ENCODE measurements around the gene MICA.
"Not testable (repeated sequence)": the region's sequence is repeated elsewhere in the genome, so short reads cannot be mapped to it uniquely, and the experiment has no call there.

Gene MICA

DNA sequence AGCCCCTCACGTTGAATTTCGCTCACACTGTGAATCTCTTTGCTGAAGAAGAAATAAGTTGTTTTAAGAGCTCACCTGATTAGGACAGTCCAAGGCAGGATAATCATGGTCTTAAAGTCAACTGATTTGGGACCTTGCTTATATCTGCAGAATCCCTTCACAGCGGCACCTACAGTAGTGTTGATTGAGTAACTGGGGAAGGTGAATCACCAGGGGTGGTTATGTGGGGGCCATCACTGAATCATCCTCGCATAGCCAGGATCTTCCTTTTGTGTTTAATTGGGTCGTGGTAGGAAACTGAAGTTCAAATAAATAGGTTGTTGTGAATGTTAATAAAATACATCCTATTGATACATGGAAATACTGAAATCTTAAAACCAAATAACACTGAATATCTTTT lies 20.2 kb upstream of the MICA start:
- no peak for DNase-seq (ENCODE audit: low spot score)

GRCh38 chr6:31385041-31385440 lies 18.4 kb upstream of the MICA start:
- no peak for DNase-seq (ENCODE audit: low spot score)

- DNase-seq (ENCODE audit: low spot score): no peak
Measured at GRCh38 chr6:31386099-31386498, 17.3 kb upstream of the MICA start.

- no peak for DNase-seq (ENCODE audit: low spot score)
Measured at GRCh38 chr6:31386977-31387376, 16.4 kb upstream of the MICA start.

GRCh38 chr6:31388916-31389801 lies 14.2 kb upstream of the MICA start:
- not testable (repeated sequence) for DNase-seq (ENCODE audit: low spot score)

GRCh38 chr6:31389802-31390132 lies 13.6 kb upstream of the MICA start:
- not testable (repeated sequence) for DNase-seq (ENCODE audit: low spot score)

DNA sequence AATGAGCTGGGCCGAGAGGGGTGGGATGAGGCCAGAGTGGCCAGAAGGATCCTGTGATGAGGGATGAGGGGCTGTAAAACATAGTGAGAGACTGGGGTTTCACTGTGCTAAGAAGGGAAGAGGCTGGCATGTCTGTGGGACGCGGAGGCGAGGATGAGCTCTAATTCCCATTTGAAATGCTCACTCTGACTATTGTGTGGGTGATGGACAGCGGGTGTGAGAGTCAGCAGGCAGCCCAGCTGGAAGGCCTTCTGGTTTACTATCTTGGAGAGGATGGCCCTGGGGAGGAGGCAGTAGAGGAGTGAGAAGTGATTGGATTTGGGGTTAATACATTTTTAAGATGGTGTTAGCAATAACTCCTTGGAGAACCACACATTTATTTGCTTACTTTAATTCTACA lies 9.5 kb upstream of the MICA start:
- no peak for DNase-seq (ENCODE audit: low spot score)

GRCh38 chr6:31394381-31394780 lies 9.0 kb upstream of the MICA start:
- no peak for DNase-seq (ENCODE audit: low spot score)

DNA sequence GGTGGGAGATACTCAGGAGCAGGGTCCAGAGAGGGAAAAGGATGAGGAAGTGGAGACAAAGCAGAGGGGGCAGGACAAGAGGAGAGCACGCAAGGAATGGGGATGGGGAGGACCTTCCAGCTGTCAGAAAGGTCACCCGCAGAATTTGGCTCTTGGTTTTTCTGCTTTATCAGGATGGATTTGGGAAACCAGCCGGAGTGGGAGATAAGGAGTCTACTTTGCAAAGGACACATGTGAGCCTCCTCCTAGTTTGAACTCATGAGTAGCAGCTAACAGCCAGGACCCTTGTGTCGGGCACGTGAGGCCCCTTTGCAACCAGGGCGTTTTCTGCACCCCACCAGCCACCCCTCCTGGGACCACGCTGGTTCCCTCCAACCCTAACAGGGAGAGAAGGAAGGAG lies 7.6 kb upstream of the MICA start:
- no peak for DNase-seq (ENCODE audit: low spot score)

DNA sequence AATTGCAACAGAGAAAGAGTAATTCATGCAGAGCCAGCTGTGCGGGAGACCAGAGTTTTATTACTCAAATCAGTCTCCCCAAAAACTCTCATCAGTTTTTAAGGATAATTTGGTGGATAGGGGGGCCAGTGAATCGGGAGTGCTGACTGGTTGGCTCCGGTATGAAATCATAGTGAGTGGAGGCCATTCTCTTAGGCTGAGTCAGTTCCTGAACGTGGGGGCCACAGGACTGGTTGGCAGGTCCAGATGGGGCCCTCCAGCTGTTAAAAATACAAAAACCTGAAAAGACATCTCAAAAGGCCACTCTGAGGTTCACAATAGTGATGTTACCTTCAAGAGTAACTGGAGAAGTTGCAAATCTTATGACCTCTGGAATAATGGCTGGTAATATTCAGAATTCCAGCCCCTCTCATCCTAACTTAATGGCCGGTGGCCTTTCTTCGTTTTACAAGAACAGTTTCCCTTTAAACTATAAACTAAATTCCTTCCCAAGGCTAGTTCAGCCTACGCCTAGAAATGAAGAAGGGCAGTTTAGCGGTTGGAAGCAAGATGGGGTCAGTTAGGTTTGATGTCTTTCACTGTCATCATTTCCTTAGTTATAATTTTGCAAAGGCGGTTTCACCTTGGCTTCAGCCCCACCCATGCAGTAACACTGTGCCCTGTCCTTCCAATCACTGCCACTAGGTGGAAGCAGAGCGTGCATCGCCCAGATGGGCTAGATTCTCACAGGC lies 6.8 kb upstream of the MICA start:
- DNase-seq (ENCODE audit: low spot score): peak; percentile 77

DNA sequence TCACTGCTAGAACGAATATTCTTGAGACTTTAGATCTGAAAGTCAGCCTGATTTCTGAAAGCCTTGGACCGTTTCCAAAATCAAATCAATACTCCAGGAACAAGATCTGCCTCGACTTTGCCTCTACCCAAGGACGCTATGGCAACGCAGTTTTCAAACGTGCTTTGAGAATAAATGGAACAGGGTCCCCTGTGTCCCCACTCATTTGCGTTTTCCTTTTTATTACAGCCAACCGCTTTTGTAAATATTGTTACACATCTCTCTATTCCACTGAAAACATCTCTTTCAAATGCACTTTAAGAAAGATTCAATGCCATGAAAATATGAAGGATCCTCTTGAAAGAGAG lies 6.3 kb upstream of the MICA start:
- DNase-seq (ENCODE audit: low spot score): not testable (repeated sequence)

DNA sequence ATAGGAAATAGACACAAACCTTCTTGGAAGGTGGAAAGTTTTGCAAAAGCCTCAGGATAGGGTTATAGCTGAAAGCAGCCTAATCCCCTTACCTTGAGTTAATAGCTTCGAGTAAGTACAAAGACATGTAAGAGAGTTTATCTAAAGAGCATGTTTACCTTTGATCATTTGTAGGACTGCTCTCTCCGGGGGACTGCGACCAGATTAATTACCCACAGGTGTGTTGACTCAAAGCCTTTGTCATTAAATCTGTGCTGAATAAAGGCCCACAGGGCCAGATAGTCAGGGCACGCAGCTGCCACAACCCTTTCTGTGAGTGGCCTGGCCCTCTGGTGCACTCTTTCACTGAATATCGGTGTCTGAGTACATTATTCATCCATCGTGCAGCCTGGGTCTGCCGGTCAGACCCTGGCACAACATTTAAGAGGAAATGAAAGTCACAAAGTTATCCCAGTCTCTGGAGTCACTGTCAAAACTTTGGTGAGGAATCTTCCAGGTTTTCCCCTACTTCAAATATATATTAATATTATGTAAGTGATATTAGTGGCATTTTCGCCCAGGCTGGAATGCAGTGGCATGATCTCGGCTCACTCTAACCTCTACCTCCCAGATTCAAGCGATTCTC lies 5.4 kb upstream of the MICA start:
- no peak for DNase-seq (ENCODE audit: low spot score)

DNA sequence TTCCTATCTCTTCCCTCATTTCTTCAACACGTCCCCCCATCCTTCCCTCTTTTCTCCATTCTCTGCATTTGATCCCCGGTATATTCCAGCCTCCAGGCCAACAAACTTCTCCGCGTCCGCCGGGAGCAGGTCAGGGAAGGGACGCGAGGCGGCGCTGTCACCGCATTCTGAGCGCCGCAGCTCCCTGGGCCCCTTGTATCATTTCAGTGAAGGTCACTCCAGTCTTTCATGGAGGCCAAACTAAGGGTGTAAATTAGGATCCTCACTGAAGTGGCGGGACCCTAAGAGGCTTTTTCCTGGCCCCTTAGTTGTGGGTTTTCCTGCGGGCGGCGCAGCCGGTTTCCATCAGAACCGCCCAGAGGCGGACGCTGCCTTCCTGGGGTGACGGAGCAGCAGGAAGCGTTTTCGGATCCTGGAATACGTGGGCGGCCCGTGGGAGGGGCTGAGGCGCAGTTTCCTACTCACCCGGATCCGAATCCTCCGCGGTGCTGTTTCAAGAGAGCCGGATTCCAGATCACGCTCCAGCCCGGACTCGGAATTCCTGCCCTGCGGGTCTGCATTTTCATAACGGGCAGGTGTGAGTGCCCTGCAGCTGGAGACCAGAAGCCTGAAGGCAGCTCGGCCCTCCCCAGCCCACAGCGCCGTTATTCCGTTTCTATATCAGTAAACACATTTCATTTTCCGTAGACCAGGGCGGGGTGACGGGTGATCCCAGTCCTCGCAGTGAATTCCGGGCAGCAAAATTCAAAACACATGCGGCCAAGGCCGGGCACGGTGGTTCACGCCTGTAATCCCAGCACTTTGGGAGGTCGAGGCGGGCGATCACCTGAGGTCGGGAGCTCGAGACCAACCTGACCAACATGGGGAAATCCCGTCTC lies 3.6 kb upstream of the MICA start:
- peak; percentile 73 for DNase-seq (ENCODE audit: low spot score)

GRCh38 chr6:31400467-31401289 lies 2.7 kb upstream of the MICA start:
- DNase-seq (ENCODE audit: low spot score): peak; percentile 41

DNA sequence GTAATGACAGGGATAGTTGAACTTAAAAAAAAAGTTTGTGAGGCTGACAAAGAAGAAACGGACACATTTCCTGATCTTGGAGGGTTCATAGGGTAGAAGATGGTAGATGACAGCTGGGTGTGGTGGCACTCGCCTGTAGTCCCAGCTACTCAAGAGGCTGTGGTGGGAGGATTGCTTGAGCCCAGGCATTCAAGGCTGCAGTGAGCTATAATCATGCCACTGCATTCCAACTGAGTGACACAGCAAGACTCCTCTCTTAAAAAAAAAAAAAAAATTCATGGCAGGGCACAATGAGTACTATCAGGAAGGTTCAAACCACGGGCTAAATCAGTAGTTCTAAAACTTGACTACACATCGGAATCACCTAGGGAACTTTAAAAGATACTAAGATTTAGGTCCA lies 2.0 kb upstream of the MICA start:
- no peak for DNase-seq (ENCODE audit: low spot score)

- peak; percentile 31 for DNase-seq (ENCODE audit: low spot score)
Measured at GRCh38 chr6:31402324-31403282, 792 bp upstream of the MICA start.

DNA sequence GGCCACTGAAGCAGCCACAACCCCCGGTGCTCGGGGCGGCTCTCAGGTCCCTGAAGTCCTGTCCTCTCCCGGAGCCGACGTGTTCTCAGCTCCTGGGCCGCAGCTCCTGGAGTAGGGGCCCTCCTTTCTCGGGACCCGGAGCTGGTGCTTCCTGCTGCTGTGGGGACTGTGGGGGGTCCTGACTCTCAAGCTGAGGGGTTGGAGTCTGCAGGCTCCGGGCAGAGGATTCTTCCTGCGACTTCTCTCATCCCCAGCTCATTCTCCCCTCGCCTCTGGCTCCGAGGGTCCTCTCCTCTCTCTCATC lies 618 bp downstream of the MICA start:
- DNase-seq (ENCODE audit: low spot score): not testable (repeated sequence)

DNA sequence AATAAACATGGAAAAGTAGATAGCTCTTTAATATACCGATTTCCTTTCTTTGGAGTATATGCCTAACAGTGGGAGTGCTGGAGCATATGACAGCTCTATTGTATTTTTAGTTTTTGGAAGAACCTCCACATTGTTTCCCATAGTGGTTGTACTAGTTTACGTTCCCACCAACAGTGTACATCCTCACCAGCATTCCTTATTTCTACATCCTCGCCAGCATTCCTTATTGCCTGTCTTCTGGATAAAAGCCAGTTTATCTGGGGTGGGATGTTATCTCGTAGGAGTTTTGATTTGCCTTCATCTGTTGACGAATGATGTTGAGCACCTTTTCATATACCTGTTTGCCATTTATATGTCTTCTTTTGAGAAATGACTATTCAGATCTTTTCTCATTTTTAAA lies 2.6 kb downstream of the MICA start:
- DNase-seq (ENCODE audit: low spot score): no peak

DNA sequence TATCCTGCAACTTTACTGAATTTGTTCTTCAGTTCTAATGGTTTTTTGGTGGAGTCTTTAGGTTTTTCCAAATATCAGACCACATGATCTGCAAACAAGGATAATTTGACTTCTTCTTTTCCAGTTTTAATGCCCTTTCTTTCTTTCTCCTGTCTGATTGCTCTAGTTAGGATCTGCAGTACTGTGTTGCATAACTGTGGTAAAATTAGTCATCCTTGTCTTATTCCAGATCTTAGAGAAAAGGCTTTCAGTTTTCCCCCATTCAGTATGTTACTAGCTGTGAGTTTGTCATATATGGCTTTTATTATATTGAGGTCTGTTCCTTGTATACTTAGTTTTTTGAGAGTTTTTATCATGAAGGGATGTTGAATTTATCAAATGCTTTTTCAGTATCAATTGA lies 4.3 kb downstream of the MICA start:
- DNase-seq (ENCODE audit: low spot score): peak; percentile 32

DNA sequence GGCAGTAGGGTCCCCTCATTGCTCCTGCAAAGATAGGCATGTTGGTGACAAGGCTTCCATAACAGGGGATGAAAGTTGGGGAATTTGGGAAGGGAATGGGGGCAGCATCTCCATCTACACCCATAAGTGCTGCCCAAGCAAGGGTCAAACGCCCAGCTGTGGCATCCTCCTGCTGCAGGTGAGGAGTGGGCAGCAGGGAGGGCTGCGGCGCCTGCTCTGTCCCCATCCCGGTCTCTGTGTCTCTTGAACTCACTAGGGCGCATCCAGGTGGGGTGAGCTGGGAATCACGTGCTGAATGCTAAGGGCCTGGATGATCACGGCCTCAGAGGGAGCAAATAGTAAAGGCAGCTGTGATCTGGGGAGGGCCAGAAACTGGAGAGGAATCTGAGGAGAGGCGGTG lies 9.1 kb downstream of the MICA start:
- no peak for DNase-seq (ENCODE audit: low spot score)

All from AG08396 (cell line).